ENCODE measurements around the gene NPL. TPM values are rescaled to one million over a fixed set of nuclear protein-coding genes. Genes with fewer than 3 reads are reported as not detected.

NPL gene
- polyA plus RNA-seq, 1 donor from 2014 or later, result 1.2 TPM

GRCh38 chr1:182850319-182850718 is 60.7 kb downstream of the NPL start:
- Histone ChIP-seq H2AFZ (ENCODE audit: low read depth, low read length) (no peak overlapping the region), H3K4me2 (ENCODE audit: low read length) (no peak overlapping the region), H3K4me3 (ENCODE audit: low read length) (no peak overlapping the region), H3F3A (ENCODE audit: insufficient read depth, low read length, poor library complexity, severe bottlenecking) (peaks cover 6% of the 10 kb centered on the region), H3K9me2 (ENCODE audit: insufficient read depth, low read length) (no peaks in the 10 kb centered on the region), H3K36me3 (ENCODE audit: insufficient read depth, low read length) (peaks cover 24% of the 10 kb centered on the region), H3K27ac (ENCODE audit: low read length) (no peak overlapping the region), H3K9ac (ENCODE audit: low read length) (no peak overlapping the region), H3K9me3 (ENCODE audit: low read length) (no peaks in the 10 kb centered on the region), H4K20me1 (ENCODE audit: insufficient read depth) (peaks cover 23% of the 10 kb centered on the region), H3K27me3 (ENCODE audit: insufficient read depth, low read depth, low read length) (no peaks in the 10 kb centered on the region), H3K79me2 (replicated peaks; ENCODE audit: insufficient read depth, low read length) (peaks cover 92% of the 10 kb centered on the region)
- TF ChIP-seq SMC3 (conservative IDR thresholded peaks at IDR 0.05; ENCODE audit: poor library complexity), result no peak
- no peak for TF ChIP-seq TAF1 (IDR thresholded peaks at IDR 0.05; ENCODE audit: low read depth)
- TF ChIP-seq EZH2 (IDR thresholded peaks at IDR 0.05; ENCODE audit: borderline replicate concordance, insufficient read depth, low read length, poor library complexity, severe bottlenecking), result no peak

- peaks cover 19% of the 10 kb centered on the region for H4K20me1 ChIP-seq (ENCODE audit: insufficient read depth)
- H3K27ac ChIP-seq (ENCODE audit: low read length), result no peak overlapping the region
- no peaks in the 10 kb centered on the region for H3K9me2 ChIP-seq (ENCODE audit: insufficient read depth, low read length)
- peaks cover 6% of the 10 kb centered on the region for H3F3A ChIP-seq (ENCODE audit: insufficient read depth, low read length, poor library complexity, severe bottlenecking)
- no peaks in the 10 kb centered on the region for H3K27me3 ChIP-seq (ENCODE audit: insufficient read depth, low read depth, low read length)
- no peak overlapping the region for H2AFZ ChIP-seq (ENCODE audit: low read depth, low read length)
- no peak overlapping the region for H3K4me2 ChIP-seq (ENCODE audit: low read length)
- H3K79me2 ChIP-seq (replicated peaks; ENCODE audit: insufficient read depth, low read length), result peaks cover 77% of the 10 kb centered on the region
- no peaks in the 10 kb centered on the region for H3K9me3 ChIP-seq (ENCODE audit: low read length)
- no peak for TF ChIP-seq CTCF (IDR thresholded peaks at IDR 0.05; ENCODE audit: poor library complexity, severe bottlenecking)
- no peak for TF ChIP-seq TAF1 (IDR thresholded peaks at IDR 0.05; ENCODE audit: low read depth)
- no peak for TF ChIP-seq EP300 (conservative IDR thresholded peaks at IDR 0.05; ENCODE audit: poor library complexity, severe bottlenecking)
- no peak for TF ChIP-seq EZH2 (IDR thresholded peaks at IDR 0.05; ENCODE audit: borderline replicate concordance, insufficient read depth, low read length, poor library complexity, severe bottlenecking)
- TF ChIP-seq MXI1 (conservative IDR thresholded peaks at IDR 0.05; ENCODE audit: poor library complexity, severe bottlenecking), result no peak
- no peak for TF ChIP-seq POLR2AphosphoS5 (IDR thresholded peaks at IDR 0.05)
- no peak for TF ChIP-seq SMC3 (conservative IDR thresholded peaks at IDR 0.05; ENCODE audit: poor library complexity)
- no peak for TF ChIP-seq RAD21 (conservative IDR thresholded peaks at IDR 0.05)
- TF ChIP-seq, protein P1, sequence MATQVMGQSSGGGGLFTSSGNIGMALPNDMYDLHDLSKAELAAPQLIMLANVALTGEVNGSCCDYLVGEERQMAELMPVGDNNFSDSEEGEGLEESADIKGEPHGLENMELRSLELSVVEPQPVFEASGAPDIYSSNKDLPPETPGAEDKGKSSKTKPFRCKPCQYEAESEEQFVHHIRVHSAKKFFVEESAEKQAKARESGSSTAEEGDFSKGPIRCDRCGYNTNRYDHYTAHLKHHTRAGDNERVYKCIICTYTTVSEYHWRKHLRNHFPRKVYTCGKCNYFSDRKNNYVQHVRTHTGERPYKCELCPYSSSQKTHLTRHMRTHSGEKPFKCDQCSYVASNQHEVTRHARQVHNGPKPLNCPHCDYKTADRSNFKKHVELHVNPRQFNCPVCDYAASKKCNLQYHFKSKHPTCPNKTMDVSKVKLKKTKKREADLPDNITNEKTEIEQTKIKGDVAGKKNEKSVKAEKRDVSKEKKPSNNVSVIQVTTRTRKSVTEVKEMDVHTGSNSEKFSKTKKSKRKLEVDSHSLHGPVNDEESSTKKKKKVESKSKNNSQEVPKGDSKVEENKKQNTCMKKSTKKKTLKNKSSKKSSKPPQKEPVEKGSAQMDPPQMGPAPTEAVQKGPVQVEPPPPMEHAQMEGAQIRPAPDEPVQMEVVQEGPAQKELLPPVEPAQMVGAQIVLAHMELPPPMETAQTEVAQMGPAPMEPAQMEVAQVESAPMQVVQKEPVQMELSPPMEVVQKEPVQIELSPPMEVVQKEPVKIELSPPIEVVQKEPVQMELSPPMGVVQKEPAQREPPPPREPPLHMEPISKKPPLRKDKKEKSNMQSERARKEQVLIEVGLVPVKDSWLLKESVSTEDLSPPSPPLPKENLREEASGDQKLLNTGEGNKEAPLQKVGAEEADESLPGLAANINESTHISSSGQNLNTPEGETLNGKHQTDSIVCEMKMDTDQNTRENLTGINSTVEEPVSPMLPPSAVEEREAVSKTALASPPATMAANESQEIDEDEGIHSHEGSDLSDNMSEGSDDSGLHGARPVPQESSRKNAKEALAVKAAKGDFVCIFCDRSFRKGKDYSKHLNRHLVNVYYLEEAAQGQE (IDR thresholded peaks at IDR 0.05; ENCODE audit: borderline replicate concordance), result no peak
- peaks cover 25% of the 10 kb centered on the region for H3K36me3 ChIP-seq (ENCODE audit: insufficient read depth, low read length)
- H3K9ac ChIP-seq (ENCODE audit: low read length), result no peak overlapping the region
- H3K4me3 ChIP-seq (ENCODE audit: low read length), result no peak overlapping the region
Observed at GRCh38 chr1:182851825-182852224, 62.3 kb downstream of the NPL start.
